Posterior vena cava (tissue), 2 donors: Measurements from ENCODE around the gene MROH2A. TPM values are rescaled to one million over a fixed set of nuclear protein-coding genes. Genes with fewer than 3 reads are reported as not detected.
"Not testable (repeated sequence)": the region's sequence is repeated elsewhere in the genome, so short reads cannot be mapped to it uniquely, and the experiment has no call there.

Experiments
- DNase-seq: peaks from one replicate; pipeline ENCODE4 v3.0.0-alpha.2; 2020; ENCODE audit warnings: low spot score
- intact Hi-C, 2 donors: fragments of 100-400 bp; cut with DNase I; formaldehyde crosslinking; loops; one replicate each; pipeline versions ENCODE4 v1.14.1 to v1.14.2; 2022 to 2023
- total RNA-seq, 2 donors: library from RNA; stranded (reverse); fragmentation: NEBNext Ultra II Directional; extraction: Animal tissue kit (Norgen Biotek cat#: 25700); gene quantifications; one replicate each; pipeline ENCODE4 v1.2.1, GENCODE V29; 2021
- donor health status: DM: yes; HTN: yes; CAD: no.
- donor health status: DM: yes; HTN: yes; CAD: no.

Gene MROH2A
- total RNA-seq, 2 donors from 2014 or later, result not detected

DNA sequence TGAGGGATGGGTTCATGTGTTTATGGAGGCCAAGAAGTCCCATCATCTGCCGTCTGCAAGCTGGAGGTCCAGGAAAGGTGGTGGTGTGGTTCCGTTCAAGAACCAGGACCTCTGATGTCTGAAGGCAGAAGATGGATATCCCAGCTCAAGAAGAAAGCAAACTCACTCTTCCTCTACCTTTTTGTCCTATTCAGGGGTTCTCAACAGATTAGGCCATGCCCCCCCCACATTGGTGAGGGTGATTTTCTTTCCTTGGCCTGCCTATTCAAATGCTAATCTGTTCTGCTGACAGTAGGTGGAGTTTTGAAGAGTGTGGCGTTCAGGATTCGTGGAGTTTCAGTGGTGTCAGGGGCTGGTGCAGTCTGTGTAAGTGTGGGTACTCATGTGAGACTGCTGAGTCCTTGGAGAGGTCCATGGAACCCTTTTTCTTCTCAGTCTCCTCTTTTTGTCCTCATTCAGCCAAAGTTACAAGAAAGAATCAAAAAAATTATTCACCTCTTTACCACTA, 84.2 kb downstream of the MROH2A start:
- no peak for DNase-seq
- intact Hi-C loops, result no loop called here

GRCh38 chr2:233865838-233866237, 87.7 kb downstream of the MROH2A start:
- DNase-seq, result no peak
- intact Hi-C loops, result no loop called here

- no peak for DNase-seq
Observed at GRCh38 chr2:233866479-233866878, 88.3 kb downstream of the MROH2A start.

GRCh38 chr2:233867993-233868532, 89.9 kb downstream of the MROH2A start, which contains the start of gene MSL3B:
TSS of gene MSL3B (minus strand) at chr2:233868386.
- DNase-seq, result peak; percentile 85
- intact Hi-C loops, result no loop called here

More at GRCh38 chr2:233866479-233866878, 88.3 kb downstream of the MROH2A start:
- intact Hi-C loops, result no loop called here

GRCh38 chr2:233871432-233871831, 93.3 kb downstream of the MROH2A start:
- intact Hi-C loops, result no loop called here
- no peak for DNase-seq

GRCh38 chr2:233872125-233872524, 94.0 kb downstream of the MROH2A start:
- DNase-seq, intact Hi-C loops: not testable (repeated sequence)

- DNase-seq, result no peak
- intact Hi-C loops, result no loop called here
Observed at GRCh38 chr2:233882353-233882752, 104.2 kb downstream of the MROH2A start.

Other genes with a start within 250 kb of the MROH2A start
- gene USP40, start 211.5 kb upstream of the MROH2A start, total RNA-seq, result 10 to 100 TPM; 25.9 to 31.9 TPM
- gene UGT1A8, start 160.7 kb upstream of the MROH2A start, total RNA-seq, result not detected
- not detected for gene UGT1A10, start 141.9 kb upstream of the MROH2A start, total RNA-seq
- not detected for gene UGT1A9, start 106.4 kb upstream of the MROH2A start, total RNA-seq
- gene UGT1A7, start 96.4 kb upstream of the MROH2A start, total RNA-seq, result not detected
- not detected for gene UGT1A6, start 85.4 kb upstream of the MROH2A start, total RNA-seq
- not detected for gene UGT1A5, start 65.4 kb upstream of the MROH2A start, total RNA-seq
- gene UGT1A4, start 59.6 kb upstream of the MROH2A start, total RNA-seq, result not detected
- gene UGT1A3, start 49.3 kb upstream of the MROH2A start, total RNA-seq, result not detected
- not detected for gene UGT1A1, start 18.1 kb upstream of the MROH2A start, total RNA-seq
- under 1 TPM in 1 of 2 donors, not detected in 1; 0.42 TPM for gene HJURP, start 76.2 kb downstream of the MROH2A start, total RNA-seq
- gene TRPM8, start 139.0 kb downstream of the MROH2A start, total RNA-seq, result not detected